HFFc6 (cell line): ENCODE data around the gene SPTLC1. TPM values are rescaled to one million over a fixed set of nuclear protein-coding genes. Genes with fewer than 3 reads are reported as not detected.
A peak's percentile ranks its signal among the peaks of the same experiment; 100 is the strongest.
"Not testable (repeated sequence)": the region's sequence is repeated elsewhere in the genome, so short reads cannot be mapped to it uniquely, and the experiment has no call there.

Source experiments
- DNase-seq: peaks from one replicate; pipeline ENCODE4 v3.0.0-alpha.2; 2018
- H3K27ac Mint-ChIP-seq: 2 replicates; pipeline ENCODE4 v1.8.0; 2020; ENCODE audit warnings: mild to moderate bottlenecking, mixed read lengths
- H3K27me3 Mint-ChIP-seq: 2 replicates; pipeline ENCODE4 v1.8.0; 2021; ENCODE audit warnings: mild to moderate bottlenecking, moderate library complexity, mixed read lengths; ENCODE audit not compliant: insufficient read depth
- H3K36me3 Mint-ChIP-seq: 2 replicates; pipeline ENCODE4 v1.8.0; 2021; ENCODE audit warnings: low read depth, mixed read lengths
- H3K4me1 Mint-ChIP-seq: 2 replicates; pipeline ENCODE4 v1.8.0; 2020; ENCODE audit warnings: low read depth, mixed read lengths
- H3K4me3 Mint-ChIP-seq: 2 replicates; pipeline ENCODE4 v1.8.0; 2020; ENCODE audit warnings: mild to moderate bottlenecking, moderate library complexity, mixed read lengths
- H3K9me3 Mint-ChIP-seq: 2 replicates; pipeline ENCODE4 v1.8.0; 2020; ENCODE audit warnings: mild to moderate bottlenecking, mixed read lengths
- CTCF ChIP-seq: fragments of 200-600 bp; sonication (generic); IDR thresholded peaks from 2 replicates; pipeline ENCODE4 v1.5.0; 2021; ENCODE audit warnings: antibody characterized with exemption, mild to moderate bottlenecking
- total RNA-seq, 6 experiments: library from RNA; stranded (reverse); fragmentation: NEBNext Ultra II Directional; extraction: Animal tissue kit (Norgen Biotek cat#: 25700); gene quantifications; 2 replicates in 1 of 6; 3 replicates in 5 of 6; pipeline ENCODE4 v1.2.3, GENCODE V29; 2021

SPTLC1 gene
- total RNA-seq, 6 experiments from 2014 or later = 56.2 to 67.2 (median 63.5) TPM

GRCh38 chr9:92141144-92142129, 26.2 kb upstream of the SPTLC1 start:
- peak; percentile 60 for TF ChIP-seq CTCF
- no peak for DNase-seq
- Mint-ChIP-seq H3K9me3 (no peaks in the 10 kb centered on the region), H3K4me1 (peaks cover 36% of the 10 kb centered on the region), H3K27me3 (no peaks in the 10 kb centered on the region; the same call in none of the 2 replicates), H3K4me3 (peak overlapping the region; percentile 88), H3K27ac (peak overlapping the region; percentile 56; the same call in 1 of the 2 replicates), H3K36me3 (no peaks in the 10 kb centered on the region)

GRCh38 chr9:92140754-92141143, 25.5 kb upstream of the SPTLC1 start:
- no peak for TF ChIP-seq CTCF
- Mint-ChIP-seq H3K27me3 (peaks cover 4% of the 10 kb centered on the region), H3K4me3 (peak overlapping the region; percentile 88), H3K36me3 (no peaks in the 10 kb centered on the region), H3K27ac (peak overlapping the region; percentile 56; the same call in 1 of the 2 replicates), H3K9me3 (no peaks in the 10 kb centered on the region), H3K4me1 (peaks cover 29% of the 10 kb centered on the region)
- no peak for DNase-seq

GRCh38 chr9:92140074-92140753, 25.0 kb upstream of the SPTLC1 start:
- Mint-ChIP-seq H3K27me3 (peaks cover 9% of the 10 kb centered on the region), H3K9me3 (no peaks in the 10 kb centered on the region), H3K4me1 (peaks cover 25% of the 10 kb centered on the region), H3K4me3 (peak overlapping the region; percentile 88; the same call in 1 of the 2 replicates), H3K36me3 (no peaks in the 10 kb centered on the region), H3K27ac (no peak overlapping the region)
- peak; percentile 61 for DNase-seq
- TF ChIP-seq CTCF = peak; percentile 99

GRCh38 chr9:92138960-92139540, 23.8 kb upstream of the SPTLC1 start:
- not testable (repeated sequence) for H3K9me3 Mint-ChIP-seq, H3K27ac Mint-ChIP-seq

More at GRCh38 chr9:92138960-92139540, 23.8 kb upstream of the SPTLC1 start:
- H3K36me3 Mint-ChIP-seq, H3K27me3 Mint-ChIP-seq, H3K4me3 Mint-ChIP-seq: not testable (repeated sequence)
- peak; percentile 62 for DNase-seq
- peak; percentile 71 for TF ChIP-seq CTCF
- H3K4me1 Mint-ChIP-seq = peaks cover 36% of the 10 kb centered on the region
